NCI-H2227 treated with DMSO at 0.1 percent for 48 hours (cell line): ENCODE data around the gene GOLPH3L.
"Not testable (repeated sequence)": the region's sequence is repeated elsewhere in the genome, so short reads cannot be mapped to it uniquely, and the experiment has no call there.

Experiments used
- DNase-seq: peaks from one replicate; lab custom pipeline; 2025; lab: John Stamatoyannopoulos, UW

The GOLPH3L gene

GRCh38 chr1:150615346-150616201 is 81.4 kb downstream of the GOLPH3L start:
- no peak for DNase-seq

- DNase-seq = no peak
Measured at GRCh38 chr1:150613061-150613920, 83.7 kb downstream of the GOLPH3L start.

GRCh38 chr1:150612014-150612345 is 85.0 kb downstream of the GOLPH3L start:
- no peak for DNase-seq

GRCh38 chr1:150610576-150610975 is 86.4 kb downstream of the GOLPH3L start:
- no peak for DNase-seq

GRCh38 chr1:150609732-150610131 is 87.2 kb downstream of the GOLPH3L start:
- DNase-seq = peak; percentile 58

GRCh38 chr1:150606463-150607142 is 90.4 kb downstream of the GOLPH3L start:
- no peak for DNase-seq

- not testable (repeated sequence) for DNase-seq
Measured at GRCh38 chr1:150605451-150605731, 91.6 kb downstream of the GOLPH3L start.

GRCh38 chr1:150604226-150604588 is 92.7 kb downstream of the GOLPH3L start:
- no peak for DNase-seq

GRCh38 chr1:150603711-150604110 is 93.2 kb downstream of the GOLPH3L start:
- no peak for DNase-seq

GRCh38 chr1:150602372-150602771 is 94.6 kb downstream of the GOLPH3L start:
- DNase-seq = not testable (repeated sequence)

GRCh38 chr1:150601540-150601939 is 95.4 kb downstream of the GOLPH3L start:
- DNase-seq = no peak

- DNase-seq = not testable (repeated sequence)
Measured at GRCh38 chr1:150598346-150598745, 98.6 kb downstream of the GOLPH3L start.

GRCh38 chr1:150596976-150597375 is 100.0 kb downstream of the GOLPH3L start:
- DNase-seq = no peak
